ELF-1 (cell line): ENCODE data around the gene SGK2.
"Not testable (repeated sequence)": the region's sequence is repeated elsewhere in the genome, so short reads cannot be mapped to it uniquely, and the experiment has no call there.

Source experiments
- DNase-seq: peaks from one replicate; pipeline ENCODE4 v3.0.0-alpha.2; 2016; ENCODE audit warnings: low read depth, low spot score

SGK2 gene

DNA sequence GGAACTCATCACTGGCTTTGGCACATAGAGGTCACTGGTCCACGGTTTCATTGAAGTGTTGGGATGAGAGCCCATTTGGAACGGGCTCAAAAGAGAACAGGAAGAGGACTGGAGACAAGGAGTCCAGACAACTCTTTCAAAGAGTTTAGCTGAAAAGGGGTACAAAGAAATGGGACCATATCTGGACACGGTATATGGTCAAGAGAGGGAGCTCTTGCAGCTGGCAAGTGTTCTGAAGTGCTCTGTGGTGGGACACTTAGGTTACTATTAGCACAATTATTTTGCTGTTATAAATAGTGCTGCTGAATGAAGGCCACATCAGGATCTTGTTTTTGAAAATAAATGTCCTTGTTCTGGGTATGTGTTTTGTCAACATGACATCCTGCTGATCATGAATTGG, 4.6 kb downstream of the SGK2 start:
- DNase-seq = no peak

GRCh38 chr20:43563991-43564390, 5.2 kb downstream of the SGK2 start:
- no peak for DNase-seq

DNA sequence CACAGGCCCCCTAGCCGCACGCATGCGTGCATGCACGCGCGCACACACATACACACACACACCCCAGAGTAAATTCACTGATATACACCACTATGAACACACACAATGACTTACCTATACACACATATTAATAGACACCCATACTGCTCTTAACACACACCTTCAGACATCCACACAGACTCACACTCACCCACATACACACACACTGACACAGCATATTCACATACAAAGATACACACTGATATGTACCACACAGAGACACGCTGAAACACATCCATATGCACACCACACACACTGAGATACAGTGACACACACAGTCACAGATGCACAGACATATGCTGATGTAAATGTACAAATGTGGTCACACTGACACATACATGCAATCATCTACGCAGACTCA, 5.6 kb downstream of the SGK2 start:
- no peak for DNase-seq

- DNase-seq = peak; percentile 29
Observed at GRCh38 chr20:43564993-43565757, 6.3 kb downstream of the SGK2 start.

DNA sequence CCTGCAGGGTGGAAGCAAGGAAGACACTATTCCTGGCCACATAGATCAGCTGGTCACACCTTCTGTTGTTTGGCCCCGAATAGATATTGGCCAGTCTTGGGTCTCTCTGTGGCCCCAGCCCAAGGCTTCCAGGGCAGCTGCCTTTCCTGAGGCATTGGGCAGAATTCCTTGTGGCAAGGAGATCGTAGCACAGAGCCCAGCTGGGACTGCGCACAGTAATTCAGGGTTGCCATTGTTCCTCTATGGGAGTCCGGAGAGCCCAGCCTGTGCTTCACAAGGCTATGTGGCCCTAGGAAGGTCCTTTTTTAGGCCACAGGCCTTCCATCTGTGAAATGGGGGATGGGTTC, 6.9 kb downstream of the SGK2 start:
- DNase-seq = no peak

GRCh38 chr20:43567477-43567876, 8.7 kb downstream of the SGK2 start:
- no peak for DNase-seq

DNA sequence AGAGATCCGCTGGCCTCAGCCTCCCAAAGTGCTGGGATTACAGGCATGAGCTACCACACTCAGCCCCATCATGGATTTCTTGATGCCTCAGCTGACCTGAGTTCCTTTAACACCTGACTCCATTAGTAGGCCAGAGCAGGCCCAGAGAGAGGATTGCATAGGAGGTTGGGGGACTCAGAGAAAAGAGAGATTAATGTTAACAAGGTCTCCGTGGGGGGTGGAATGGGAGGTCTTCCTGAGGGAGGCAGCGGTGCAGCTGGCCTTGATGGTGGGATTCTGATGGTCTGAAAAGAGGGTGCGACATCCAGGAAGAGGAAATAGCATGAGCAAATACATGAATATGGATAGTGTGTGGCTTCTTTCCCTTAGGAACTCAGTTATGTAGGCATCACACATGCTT, 9.9 kb downstream of the SGK2 start:
- no peak for DNase-seq

- DNase-seq = no peak
Observed at GRCh38 chr20:43569282-43569681, 10.5 kb downstream of the SGK2 start.

DNA sequence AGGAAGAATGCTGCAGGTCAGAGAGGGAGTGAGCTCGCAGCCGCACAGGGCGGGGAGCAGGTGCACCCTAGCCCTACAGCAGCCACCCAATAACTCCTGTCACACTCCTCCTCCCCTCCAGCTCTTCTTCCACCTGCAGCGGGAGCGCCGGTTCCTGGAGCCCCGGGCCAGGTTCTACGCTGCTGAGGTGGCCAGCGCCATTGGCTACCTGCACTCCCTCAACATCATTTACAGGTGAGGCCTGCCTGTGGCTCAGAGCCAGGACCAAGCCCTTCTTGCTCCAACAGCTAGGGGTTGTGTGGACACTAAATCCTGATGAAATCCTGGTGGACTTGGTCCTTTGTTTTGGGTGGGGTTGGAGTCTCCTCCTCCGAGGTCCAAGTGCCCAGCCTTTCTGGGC, 11.7 kb downstream of the SGK2 start:
- DNase-seq = no peak

GRCh38 chr20:43571310-43571709, 12.5 kb downstream of the SGK2 start:
- no peak for DNase-seq

DNA sequence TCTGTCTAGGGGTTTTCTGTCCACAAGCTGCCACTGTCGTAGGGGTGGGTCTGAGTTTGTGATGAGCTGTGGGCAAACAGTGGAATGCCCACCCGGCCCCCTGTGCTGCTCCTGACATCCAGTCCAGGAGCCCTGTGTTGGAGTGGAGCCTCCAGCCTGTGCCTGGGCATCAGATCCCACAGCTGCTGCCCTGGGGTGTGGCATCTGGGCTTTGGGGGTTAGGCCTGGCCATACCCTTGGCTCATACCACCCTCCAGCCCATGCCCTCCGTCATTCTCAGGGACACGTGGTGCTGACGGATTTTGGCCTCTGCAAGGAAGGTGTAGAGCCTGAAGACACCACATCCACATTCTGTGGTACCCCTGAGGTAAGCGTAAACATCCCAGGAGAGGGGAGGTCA, 12.9 kb downstream of the SGK2 start:
- DNase-seq = no peak

DNA sequence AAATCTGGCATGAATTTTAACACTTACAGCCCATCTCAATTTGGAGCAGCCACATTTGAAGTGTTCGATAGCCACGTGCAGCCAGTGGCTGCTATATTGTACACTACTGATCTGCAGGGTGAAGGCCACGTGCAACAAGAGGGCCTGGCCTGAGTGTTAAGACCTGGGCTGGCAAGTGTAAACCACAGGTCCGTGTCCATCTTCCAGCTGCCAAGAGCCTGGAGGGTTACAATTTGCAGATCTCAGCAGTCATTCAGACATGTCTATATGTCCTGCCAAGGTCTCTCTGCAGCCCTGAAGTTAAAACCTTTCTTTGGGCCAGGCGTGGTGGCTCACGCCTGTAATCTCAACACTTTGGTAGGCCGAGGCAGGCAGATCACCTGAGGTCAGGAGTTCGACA, 14.1 kb downstream of the SGK2 start:
- DNase-seq = no peak

GRCh38 chr20:43576108-43576507, 17.3 kb downstream of the SGK2 start:
- no peak for DNase-seq

- DNase-seq = no peak
Observed at GRCh38 chr20:43579861-43580793, 21.3 kb downstream of the SGK2 start.

GRCh38 chr20:43583133-43583864, 24.5 kb downstream of the SGK2 start:
- DNase-seq = no peak

DNA sequence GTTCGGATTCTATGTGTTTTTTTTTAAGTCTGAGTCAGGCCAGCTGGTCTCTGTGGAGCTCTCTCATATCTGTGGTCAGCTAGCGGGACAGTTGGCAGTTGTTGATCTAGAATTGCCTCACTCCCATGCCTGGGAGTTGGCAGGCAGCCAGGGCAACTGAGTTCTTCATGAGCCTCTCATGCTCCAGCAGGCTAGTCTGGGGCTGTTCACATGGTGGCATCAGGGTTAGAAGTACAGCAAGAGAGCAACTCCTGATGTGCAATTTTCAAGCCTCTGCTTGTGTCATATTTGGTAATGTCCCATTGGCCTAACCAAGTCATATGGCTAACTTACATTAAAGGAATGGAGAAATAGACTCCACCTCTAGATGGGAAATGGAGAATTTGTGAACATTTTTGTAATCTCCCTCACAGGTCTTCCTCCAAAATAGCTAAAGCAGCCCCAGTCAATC, 25.2 kb downstream of the SGK2 start:
- DNase-seq = no peak

DNA sequence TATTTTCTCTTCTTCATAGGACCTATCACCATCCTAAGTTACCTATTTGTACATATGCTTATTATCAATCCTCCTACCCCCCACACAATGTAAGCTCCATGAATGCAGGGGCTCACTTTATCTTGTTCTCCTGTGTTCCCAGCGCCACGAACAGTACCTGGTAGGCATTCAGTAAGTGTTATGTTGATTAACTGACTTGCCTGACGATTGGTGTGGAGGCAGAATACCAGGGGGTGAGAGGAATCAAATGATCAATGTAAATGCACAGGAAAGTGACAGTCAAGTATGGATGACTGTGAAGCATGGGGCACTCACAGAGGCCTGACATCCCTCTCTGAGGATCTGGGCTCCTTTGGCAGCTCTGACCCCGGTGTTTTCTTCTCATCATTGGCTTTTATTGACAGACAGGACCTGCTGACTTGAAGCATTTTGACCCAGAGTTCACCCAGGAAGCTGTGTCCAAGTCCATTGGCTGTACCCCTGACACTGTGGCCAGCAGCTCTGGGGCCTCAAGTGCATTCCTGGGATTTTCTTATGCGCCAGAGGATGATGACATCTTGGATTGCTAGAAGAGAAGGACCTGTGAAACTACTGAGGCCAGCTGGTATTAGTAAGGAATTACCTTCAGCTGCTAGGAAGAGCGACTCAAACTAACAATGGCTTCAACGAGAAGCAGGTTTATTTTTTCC, 25.8 kb downstream of the SGK2 start:
- DNase-seq = no peak

GRCh38 chr20:43586641-43587040, 27.8 kb downstream of the SGK2 start:
- DNase-seq = no peak

DNA sequence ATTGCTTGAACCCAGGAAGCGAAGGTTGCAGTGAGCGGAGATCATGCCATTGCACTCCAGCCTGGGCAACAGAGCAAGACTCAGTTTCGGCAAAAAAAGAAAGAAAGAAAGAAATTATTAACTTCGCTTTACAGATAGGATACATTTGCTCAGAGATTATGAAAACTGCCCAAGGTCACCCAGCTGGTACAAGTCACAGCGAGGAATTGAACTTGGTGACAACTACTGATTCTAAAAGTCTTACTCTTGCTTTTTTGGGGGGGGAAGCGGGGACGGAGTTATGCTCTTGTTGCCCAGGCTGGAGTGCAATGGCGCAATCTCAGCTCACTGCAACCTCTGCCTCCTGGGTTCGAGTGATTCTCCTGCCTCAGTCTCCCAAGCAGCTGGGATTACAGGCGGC, 29.7 kb downstream of the SGK2 start:
- DNase-seq = not testable (repeated sequence)

GRCh38 chr20:43590036-43590391, 31.2 kb downstream of the SGK2 start:
- no peak for DNase-seq

- peak; percentile 97 for DNase-seq
Observed at GRCh38 chr20:43590392-43591303, 31.8 kb downstream of the SGK2 start, which contains the start of gene IFT52. Gene IFT52, plus strand, starts transcription at chr20:43590937. Its CDS starts 3,762 bp downstream, at chr20:43594699.
